ENCODE data around the gene PARP3. TPM values are rescaled to one million over a fixed set of nuclear protein-coding genes. Genes with fewer than 3 reads are reported as not detected.

The PARP3 gene
- total RNA-seq, 2 experiments from 2014 or later, result 13.2 to 13.9 TPM

DNA sequence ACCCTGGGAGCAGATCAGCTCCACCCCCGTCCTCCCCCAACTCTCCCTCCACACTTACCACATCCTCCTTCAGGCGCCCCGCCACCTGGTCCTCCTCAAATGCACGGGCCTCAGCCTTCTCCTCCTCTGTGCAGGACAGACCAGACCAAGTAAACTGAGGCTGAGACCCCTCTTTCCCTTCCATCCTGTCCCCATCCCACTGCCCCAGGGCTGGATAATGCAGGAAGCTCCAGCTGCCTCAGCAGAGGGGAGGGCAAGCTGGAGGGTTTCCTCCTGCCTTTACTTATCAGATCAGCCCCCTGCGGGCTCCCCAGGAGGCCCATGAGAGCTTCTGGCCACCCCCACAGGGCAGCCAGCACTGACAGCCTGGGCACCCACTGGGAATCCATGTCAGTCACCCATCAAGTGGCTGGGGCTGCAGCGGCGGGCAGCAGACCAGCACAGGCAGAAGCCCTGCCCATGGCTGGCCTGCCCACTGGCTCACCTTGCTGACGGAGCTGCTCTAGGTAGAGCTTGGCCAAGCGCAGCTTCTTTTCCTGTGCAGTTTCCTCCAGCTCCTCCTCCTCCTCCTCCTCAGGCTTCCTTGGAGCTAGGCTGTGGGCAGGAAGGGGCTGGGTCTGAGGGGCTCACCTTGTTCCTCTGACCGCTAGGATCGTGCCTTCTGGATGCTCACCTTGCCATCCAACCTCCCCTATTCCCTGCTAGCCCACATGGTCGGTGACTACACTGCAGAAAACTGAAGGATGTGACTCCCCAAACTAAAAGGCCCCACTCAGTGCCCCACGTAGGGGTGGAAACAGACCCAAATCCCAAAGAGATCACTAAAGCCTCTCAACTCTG is 4.3 kb upstream of the PARP3 start:
- ChIA-PET CTCF (interaction anchor here (1.1 kb wide), 1 partner anchor 45 kb away, joined by 4 read pairs; the partner anchor contains the start of gene ACY1), POLR2A (no interaction called here)
- H3K9me3 Mint-ChIP-seq, result no peaks in the 10 kb centered on the region
- no peak overlapping the region for H3K27ac Mint-ChIP-seq
- no peaks in the 10 kb centered on the region for H3K27me3 Mint-ChIP-seq
- H3K4me1 Mint-ChIP-seq, result peaks cover 30% of the 10 kb centered on the region
- no peak overlapping the region for H3K4me3 Mint-ChIP-seq
- peak; percentile 12 for DNase-seq
- peaks cover 20% of the 10 kb centered on the region for H3K36me3 Mint-ChIP-seq (ENCODE audit: low read depth)

DNA sequence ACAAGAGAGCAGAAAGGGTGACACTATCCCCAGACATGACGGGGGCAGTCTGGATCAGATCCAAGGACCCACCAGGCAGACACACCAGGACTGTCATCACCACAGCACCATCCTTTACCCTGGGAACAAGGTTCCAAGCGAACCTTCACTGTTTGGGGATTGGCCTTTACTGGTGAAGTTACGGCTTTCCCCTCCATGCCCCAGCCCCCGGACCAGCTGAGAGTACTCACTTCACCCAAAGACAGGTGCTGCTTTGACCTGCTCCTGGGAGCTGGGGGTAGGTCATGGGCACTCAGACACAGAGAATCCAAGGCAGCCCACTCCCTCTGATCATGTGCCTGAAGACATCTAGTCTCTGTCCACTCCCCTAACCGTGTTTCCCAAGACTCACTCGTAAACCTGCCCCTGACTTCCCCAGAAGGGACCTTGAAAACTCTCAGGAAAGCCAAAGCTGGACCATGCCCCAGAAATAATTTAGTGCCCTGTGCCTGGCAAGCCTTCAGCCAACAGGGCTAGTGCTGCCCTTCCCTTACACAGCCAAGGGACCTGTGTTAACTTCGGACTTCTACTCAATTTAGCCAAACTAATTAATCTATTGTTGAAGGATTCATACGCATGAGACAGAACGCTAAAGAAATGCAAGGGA is 3.3 kb upstream of the PARP3 start:
- no peaks in the 10 kb centered on the region for H3K27me3 Mint-ChIP-seq
- H3K4me3 Mint-ChIP-seq, result no peak overlapping the region
- H3K36me3 Mint-ChIP-seq (ENCODE audit: low read depth), result peaks cover 18% of the 10 kb centered on the region
- no peaks in the 10 kb centered on the region for H3K9me3 Mint-ChIP-seq
- no peak for DNase-seq
- peaks cover 33% of the 10 kb centered on the region for H3K4me1 Mint-ChIP-seq
- ChIA-PET POLR2A (no interaction called here), CTCF (interaction anchor here (0.9 to 1.1 kb wide), 2 partner anchors 43 to 44 kb away, joined by 4 read pairs; partner anchors contain the start of gene ACY1)
- no peak overlapping the region for H3K27ac Mint-ChIP-seq

DNA sequence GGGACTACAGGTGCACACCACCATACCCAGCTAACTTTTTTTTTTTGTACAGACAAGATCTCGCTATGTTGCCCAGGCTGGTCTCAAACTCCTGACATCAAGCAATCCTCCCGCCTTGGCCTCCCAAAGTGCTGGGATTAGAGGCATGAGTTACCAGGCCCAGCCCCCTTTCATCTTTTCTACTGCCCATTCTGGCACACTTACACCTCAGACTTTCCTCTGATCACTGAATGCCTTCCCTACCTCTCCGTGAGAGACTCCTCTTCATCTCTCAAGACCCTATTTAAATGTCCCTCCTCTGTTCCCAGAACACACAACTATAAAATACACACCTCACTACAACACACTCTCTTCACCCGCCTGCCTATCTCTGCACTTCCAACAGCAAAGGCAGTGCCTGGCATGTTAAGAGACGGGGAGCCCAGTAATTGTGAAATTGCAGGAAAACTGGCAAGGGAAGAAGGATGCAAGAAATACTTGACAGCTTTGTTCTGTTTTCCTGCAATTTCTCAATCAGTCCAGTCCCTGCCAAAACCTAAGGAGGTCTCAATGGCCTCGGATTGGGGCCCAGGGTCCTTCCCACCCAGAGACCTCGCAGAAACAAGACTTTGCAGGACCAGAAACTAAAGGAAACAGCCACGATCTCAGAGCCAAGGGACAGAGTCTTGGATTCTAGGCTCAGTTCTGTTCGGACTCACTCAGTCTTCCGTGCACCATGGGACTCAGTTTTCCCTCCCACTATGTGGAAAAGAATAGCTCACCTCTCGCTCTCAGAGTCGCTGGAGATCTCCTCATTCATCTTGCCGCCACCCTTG is 1.3 kb upstream of the PARP3 start:
- H3K27ac Mint-ChIP-seq, result peak overlapping the region; percentile 55
- peak overlapping the region; percentile 83 for H3K4me3 Mint-ChIP-seq
- ChIA-PET CTCF (interaction anchor here (0.6 to 3.5 kb wide), 24 partner anchors 8 to 441 kb away, joined by 3 to 52 read pairs (median 5); partner anchors contain the start of genes ABHD14A, ABHD14B, ACY1 and DCAF1), POLR2A (interaction anchor here (0.7 to 4.2 kb wide), 12 partner anchors 8 to 338 kb away, joined by 3 to 37 read pairs (median 6); partner anchors contain the start of genes ABHD14A, ABHD14B, ACY1 and PCBP4)
- H3K36me3 Mint-ChIP-seq (ENCODE audit: low read depth), result peaks cover 11% of the 10 kb centered on the region
- DNase-seq, result no peak
- no peaks in the 10 kb centered on the region for H3K27me3 Mint-ChIP-seq
- H3K9me3 Mint-ChIP-seq, result no peaks in the 10 kb centered on the region
- H3K4me1 Mint-ChIP-seq, result peaks cover 33% of the 10 kb centered on the region

DNA sequence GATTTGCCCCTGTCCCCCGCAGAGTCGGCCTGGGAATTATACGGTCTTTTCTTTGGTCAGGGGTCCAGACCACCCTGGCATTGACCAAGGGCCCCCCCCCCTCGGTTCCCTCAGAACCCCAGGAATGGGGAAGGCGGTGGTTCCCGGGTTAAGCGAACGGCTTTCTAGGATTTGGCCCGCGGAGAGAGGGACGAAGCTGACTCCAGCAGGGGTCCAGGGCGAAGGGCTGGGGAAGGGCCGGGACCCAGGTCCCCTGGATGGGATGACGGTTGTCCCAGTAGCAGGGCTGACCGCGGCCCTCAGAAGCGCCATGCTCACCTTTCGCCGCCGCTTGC is 733 bp upstream of the PARP3 start:
- H3K9me3 Mint-ChIP-seq, result no peaks in the 10 kb centered on the region
- peak overlapping the region; percentile 83 for H3K4me3 Mint-ChIP-seq
- ChIA-PET CTCF (interaction anchor here (0.6 to 3.5 kb wide), 25 partner anchors 9 to 441 kb away, joined by 3 to 52 read pairs (median 5); partner anchors contain the start of genes ABHD14A, ABHD14B, ACY1 and DCAF1), POLR2A (interaction anchor here (0.7 to 4.2 kb wide), 12 partner anchors 9 to 337 kb away, joined by 3 to 37 read pairs (median 6); partner anchors contain the start of genes ABHD14A, ABHD14B, ACY1 and PCBP4)
- no peak for DNase-seq
- H3K4me1 Mint-ChIP-seq, result peaks cover 33% of the 10 kb centered on the region
- no peaks in the 10 kb centered on the region for H3K27me3 Mint-ChIP-seq
- H3K27ac Mint-ChIP-seq, result peak overlapping the region; percentile 52
- H3K36me3 Mint-ChIP-seq (ENCODE audit: low read depth), result peaks cover 11% of the 10 kb centered on the region

DNA sequence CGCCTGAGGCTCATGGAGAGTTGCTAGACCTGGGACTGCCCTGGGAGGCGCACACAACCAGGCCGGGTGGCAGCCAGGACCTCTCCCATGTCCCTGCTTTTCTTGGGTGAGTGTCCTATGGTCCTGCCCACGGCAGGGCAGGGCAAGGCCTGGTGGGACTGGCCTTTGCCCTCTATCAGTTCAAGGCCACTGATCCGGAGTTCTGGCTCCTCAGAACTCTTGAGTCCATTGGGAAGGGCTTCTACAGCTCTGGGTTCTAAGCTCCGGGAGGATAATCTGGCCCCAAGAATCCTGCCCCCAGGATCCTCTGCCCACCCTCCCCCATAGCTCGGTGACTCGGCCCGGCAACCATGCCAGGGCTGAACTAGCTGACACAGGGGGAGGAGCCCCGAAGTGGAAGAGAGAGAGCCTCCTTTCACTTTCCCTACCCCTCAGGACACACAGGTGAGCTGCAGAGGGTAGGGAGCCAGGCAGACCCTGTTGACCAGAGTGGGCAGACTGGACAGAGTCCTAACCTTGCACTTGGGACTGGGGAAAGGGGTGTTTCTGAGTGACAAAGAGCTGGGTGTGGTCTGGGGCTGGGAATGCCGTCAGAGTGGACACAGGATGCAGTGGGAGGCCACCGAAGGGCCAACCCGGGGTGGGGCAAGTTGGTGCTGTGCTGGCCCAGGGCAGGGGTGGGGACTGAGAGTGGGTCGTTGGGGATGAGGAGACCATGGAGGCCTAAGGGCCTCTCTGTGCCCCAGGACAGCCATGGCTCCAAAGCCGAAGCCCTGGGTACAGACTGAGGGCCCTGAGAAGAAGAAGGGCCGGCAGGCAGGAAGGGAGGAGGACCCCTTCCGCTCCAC is 664 bp downstream of the PARP3 start:
- Mint-ChIP-seq H3K4me3 (peak overlapping the region; percentile 83), H3K4me1 (peaks cover 33% of the 10 kb centered on the region), H3K9me3 (no peaks in the 10 kb centered on the region), H3K27ac (peak overlapping the region; percentile 84), H3K36me3 (ENCODE audit: low read depth) (peaks cover 2% of the 10 kb centered on the region), H3K27me3 (no peaks in the 10 kb centered on the region)
- CTCF ChIA-PET, result interaction anchor here (0.7 to 3.5 kb wide), 20 partner anchors 8 to 441 kb away, joined by 3 to 52 read pairs (median 4); partner anchors contain the start of genes ABHD14A, ABHD14B, ACY1 and DUSP7
- POLR2A ChIA-PET, result interaction anchor here (0.9 to 4.2 kb wide), 13 partner anchors 10 to 257 kb away, joined by 3 to 37 read pairs (median 5); partner anchors contain the start of genes ABHD14A, ABHD14B, ACY1 and PCBP4
- peak; percentile 68 for DNase-seq

DNA sequence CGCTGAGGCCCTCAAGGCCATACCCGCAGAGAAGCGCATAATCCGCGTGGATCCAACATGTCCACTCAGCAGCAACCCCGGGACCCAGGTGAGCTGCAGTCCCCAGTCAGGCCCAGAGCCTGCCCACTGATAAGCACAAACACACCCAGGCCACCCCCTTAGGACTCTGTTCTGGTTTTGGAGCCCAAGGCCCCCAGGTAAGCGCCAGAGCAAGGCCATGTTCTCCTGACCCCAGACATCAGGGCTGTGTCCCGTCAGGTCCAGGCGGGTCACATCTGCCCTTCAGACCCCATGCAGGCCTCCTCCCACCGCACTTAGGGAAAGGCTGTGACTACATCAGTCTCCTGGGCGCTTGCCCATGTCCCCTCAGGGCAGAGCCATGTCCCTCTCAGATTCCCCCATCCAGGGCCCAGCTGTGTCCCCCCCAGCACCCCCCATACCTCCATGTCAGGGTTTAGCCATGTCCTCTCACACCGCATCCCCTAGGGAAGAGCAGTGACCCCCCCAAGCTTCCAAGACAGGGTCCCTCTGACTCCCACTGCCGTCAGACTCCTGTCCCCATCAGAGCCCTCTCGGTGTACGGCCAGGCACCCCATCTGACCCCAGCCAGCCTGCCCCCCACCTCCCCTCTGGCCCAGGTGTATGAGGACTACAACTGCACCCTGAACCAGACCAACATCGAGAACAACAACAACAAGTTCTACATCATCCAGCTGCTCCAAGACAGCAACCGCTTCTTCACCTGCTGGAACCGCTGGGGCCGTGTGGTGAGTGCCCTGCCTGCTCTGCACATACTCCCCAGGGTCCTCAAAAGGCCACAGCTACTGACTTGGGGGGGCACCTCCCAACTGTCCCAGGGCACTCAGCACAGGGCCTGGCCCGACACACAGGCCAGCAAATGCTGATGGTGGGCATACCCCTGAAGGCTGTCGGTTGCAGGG is 1.6 kb downstream of the PARP3 start:
- Mint-ChIP-seq H3K4me1 (peaks cover 33% of the 10 kb centered on the region), H3K27me3 (no peaks in the 10 kb centered on the region), H3K4me3 (peak overlapping the region; percentile 83), H3K36me3 (ENCODE audit: low read depth) (peaks cover 2% of the 10 kb centered on the region), H3K27ac (no peak overlapping the region), H3K9me3 (no peaks in the 10 kb centered on the region)
- no peak for DNase-seq
- POLR2A ChIA-PET, result interaction anchor here (1.0 to 4.2 kb wide), 7 partner anchors 10 to 51 kb away, joined by 3 to 37 read pairs (median 3); partner anchors contain the start of genes ABHD14A, ABHD14B and RPL29
- CTCF ChIA-PET, result interaction anchor here (0.7 to 3.5 kb wide), 9 partner anchors 8 to 112 kb away, joined by 3 to 52 read pairs (median 4); partner anchors contain the start of genes ABHD14A, ABHD14B, DUSP7 and RPL29

DNA sequence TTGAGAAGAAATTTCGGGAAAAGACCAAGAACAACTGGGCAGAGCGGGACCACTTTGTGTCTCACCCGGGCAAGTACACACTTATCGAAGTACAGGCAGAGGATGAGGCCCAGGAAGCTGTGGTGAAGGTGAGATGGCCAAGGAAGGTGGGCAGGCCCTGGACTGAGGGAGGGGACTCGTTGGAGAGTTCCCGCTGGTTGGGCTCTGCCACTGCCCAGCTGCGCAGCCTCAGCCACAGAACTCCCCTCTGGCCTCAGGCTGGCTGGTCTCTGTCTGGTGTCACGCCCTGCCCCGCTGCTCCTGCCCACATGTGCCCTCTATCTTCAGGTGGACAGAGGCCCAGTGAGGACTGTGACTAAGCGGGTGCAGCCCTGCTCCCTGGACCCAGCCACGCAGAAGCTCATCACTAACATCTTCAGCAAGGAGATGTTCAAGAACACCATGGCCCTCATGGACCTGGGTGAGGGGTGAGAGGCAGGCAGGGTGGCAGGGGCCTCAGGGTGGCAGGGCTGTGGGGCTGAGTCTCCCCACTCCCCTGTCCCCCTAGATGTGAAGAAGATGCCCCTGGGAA is 2.4 kb downstream of the PARP3 start:
- POLR2A ChIA-PET, result interaction anchor here (1.0 to 4.2 kb wide), 4 partner anchors 9 to 51 kb away, joined by 3 to 29 read pairs (median 4); partner anchors contain the start of gene RPL29
- Mint-ChIP-seq H3K27ac (no peak overlapping the region), H3K27me3 (no peaks in the 10 kb centered on the region), H3K4me1 (peaks cover 28% of the 10 kb centered on the region), H3K4me3 (no peak overlapping the region), H3K36me3 (ENCODE audit: low read depth) (peaks cover 2% of the 10 kb centered on the region), H3K9me3 (no peaks in the 10 kb centered on the region)
- no peak for DNase-seq
- CTCF ChIA-PET, result interaction anchor here (1.7 kb wide), 1 partner anchor 29 kb away, joined by 6 read pairs; the partner anchor contains the start of gene ABHD14B

DNA sequence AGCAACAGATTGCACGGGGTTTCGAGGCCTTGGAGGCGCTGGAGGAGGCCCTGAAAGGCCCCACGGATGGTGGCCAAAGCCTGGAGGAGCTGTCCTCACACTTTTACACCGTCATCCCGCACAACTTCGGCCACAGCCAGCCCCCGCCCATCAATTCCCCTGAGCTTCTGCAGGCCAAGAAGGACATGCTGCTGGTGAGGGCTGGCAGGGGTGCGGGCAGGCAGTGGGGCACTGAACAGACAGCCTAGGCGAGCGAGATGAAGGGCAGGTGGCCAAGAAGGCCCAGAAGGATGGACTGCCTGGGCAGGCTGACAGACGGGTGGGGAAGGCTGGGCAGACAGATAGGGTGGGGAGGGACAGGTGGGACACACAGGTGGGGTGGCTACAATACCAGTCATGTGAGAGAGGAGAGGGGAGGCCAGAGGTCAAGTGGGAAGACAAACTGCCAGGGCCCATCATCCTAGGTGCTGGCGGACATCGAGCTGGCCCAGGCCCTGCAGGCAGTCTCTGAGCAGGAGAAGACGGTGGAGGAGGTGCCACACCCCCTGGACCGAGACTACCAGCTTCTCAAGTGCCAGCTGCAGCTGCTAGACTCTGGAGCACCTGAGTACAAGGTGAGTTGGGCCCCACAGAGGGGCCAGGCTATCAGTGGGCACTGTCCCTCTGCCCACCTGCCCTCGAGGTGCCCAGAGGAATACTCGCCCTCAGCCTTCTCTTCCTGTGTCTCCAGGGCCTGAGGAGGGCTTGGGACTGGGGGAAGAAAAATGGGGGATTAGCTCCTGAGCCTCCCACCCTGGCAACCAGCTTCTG is 3.1 kb downstream of the PARP3 start:
- ChIA-PET POLR2A (interaction anchor here (1.0 to 4.2 kb wide), 3 partner anchors 8 to 50 kb away, joined by 3 to 29 read pairs (median 5); partner anchors contain the start of gene RPL29), CTCF (interaction anchor here (1.7 kb wide), 1 partner anchor 29 kb away, joined by 6 read pairs; the partner anchor contains the start of gene ABHD14B)
- Mint-ChIP-seq H3K9me3 (no peaks in the 10 kb centered on the region), H3K27ac (no peak overlapping the region), H3K4me3 (no peak overlapping the region), H3K4me1 (peaks cover 23% of the 10 kb centered on the region), H3K36me3 (ENCODE audit: low read depth) (peaks cover 2% of the 10 kb centered on the region), H3K27me3 (no peaks in the 10 kb centered on the region)
- DNase-seq, result no peak

DNA sequence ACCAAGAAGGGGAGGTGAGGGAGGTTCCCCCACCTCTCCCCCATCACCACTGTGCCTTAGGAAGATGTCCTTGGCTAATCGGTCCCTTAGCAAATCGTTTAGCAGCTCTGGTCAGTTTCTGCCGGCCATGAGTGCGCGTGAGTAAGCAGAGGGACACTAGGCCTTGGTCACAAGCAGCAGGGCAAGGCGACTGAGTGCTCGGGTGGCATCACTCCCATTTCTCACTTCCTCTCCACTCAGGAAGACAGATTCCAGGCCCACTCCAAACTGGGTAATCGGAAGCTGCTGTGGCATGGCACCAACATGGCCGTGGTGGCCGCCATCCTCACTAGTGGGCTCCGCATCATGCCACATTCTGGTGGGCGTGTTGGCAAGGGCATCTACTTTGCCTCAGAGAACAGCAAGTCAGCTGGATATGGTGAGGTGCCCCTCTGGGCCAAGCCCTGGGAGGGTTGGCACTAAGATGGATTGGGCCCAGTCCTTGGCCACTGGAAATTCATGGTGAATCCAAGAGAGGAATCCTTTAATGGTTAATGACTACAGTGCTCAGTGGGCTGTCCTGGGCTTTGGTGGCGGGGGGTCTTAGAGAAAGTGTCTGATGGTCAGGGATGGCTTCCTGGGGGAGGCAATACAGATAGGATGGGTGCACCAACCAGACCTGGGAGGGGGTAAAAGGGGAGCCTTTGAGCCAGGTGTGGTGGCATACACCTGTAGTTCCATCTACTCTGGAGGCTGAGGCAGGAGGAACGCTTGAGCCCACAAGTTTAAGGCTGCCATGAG is 4.0 kb downstream of the PARP3 start:
- ChIA-PET CTCF (interaction anchor here (1.7 kb wide), 1 partner anchor 28 kb away, joined by 6 read pairs; the partner anchor contains the start of gene ABHD14B), POLR2A (interaction anchor here (0.9 to 2.2 kb wide), 3 partner anchors 8 to 21 kb away, joined by 3 to 5 read pairs (median 3); partner anchors contain the start of genes GPR62 and PCBP4)
- no peaks in the 10 kb centered on the region for H3K27me3 Mint-ChIP-seq
- DNase-seq, result no peak
- no peaks in the 10 kb centered on the region for H3K9me3 Mint-ChIP-seq
- H3K36me3 Mint-ChIP-seq (ENCODE audit: low read depth), result no peaks in the 10 kb centered on the region
- H3K27ac Mint-ChIP-seq, result no peak overlapping the region
- H3K4me1 Mint-ChIP-seq, result peaks cover 15% of the 10 kb centered on the region
- no peak overlapping the region for H3K4me3 Mint-ChIP-seq
